CD4-positive, alpha-beta T cell treated with Interleukin-17A for 1 hour (primary cell): Measurements from ENCODE around the gene TRABD2B.

ENCODE experiments used
- DNase-seq: peaks from one replicate; pipeline ENCODE4 v3.0.0-alpha.2; 2020

Gene TRABD2B

GRCh38 chr1:47991187-47991586 lies 6.0 kb downstream of the TRABD2B start:
- no peak for DNase-seq

DNA sequence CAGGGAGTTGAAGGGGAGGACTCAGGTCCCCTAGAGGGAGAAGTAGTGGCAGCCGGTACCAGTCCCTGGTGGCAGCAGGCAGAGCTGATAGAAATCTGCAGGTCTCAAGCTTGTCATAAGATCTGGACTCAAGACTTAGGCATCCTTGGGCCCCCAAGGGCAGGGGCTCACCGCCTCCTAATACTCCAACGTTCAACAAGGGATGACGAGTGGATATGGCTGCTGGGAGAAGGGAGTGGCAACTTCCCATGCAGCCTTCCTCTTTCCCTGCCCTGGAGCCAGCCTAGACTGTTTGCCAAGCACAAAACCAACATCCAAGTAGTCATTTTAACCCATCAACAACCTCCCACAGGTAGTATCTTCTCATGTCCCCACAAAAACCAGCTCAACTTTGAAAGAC lies 6.9 kb downstream of the TRABD2B start:
- no peak for DNase-seq

DNA sequence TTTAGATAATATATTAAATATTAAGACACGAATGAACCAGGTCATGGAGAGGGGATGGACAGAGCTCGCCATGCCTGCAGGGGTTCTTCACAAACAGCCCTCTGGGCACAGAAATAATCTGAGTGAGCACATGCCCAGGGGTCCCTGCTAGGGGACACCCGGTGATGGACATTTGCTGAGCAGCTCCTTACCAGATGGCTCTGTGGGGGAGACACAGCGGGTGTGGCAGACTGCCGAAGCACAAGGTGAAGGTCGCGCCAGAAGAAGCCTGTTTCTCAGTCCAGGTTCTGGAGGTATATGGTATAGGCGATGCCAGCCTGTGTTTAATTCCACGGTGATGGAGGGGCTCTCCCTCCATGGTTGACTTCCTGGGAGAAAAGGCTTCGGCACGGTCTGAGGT lies 9.6 kb downstream of the TRABD2B start:
- no peak for DNase-seq

DNA sequence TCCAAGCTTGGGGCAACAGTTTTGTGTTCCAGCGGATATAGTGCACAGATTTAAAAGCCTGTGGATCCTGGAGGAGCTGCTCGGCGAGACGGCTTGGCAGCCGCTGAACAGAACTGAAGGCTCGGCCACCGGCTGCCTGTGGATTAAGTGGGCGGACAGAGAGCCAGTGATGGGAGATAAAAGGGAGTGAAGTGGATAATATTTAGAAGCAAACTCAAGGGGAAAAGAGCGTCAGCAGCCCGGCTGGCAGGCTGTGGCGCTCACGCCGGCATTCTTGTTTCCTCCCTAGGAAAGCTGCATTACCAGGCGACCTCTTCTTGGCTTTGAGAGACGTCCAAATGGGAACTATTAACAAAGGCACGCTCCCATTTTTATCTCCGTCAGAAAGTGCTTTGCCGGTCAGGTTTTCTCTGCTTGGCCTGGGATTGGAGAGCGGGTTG lies 10.4 kb downstream of the TRABD2B start:
- no peak for DNase-seq

DNA sequence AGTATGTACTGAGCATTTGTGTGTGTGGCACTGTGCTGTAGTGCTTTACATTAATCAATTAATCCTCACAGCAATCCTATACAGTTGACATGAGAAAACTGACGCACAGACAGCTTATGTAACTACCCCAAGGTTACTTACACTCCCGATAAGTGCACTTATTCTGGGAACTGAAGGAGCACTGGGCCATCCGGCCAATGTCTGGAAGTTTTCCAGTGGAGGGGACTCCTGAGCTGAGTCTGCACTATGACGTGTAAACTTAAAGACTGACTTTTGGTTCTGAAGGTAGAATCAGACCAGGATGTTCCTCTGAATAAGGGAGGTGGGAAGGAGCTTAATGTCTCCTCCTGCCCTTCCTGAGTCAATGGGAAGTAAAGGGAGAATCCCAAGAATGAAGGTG lies 12.2 kb downstream of the TRABD2B start:
- no peak for DNase-seq

DNA sequence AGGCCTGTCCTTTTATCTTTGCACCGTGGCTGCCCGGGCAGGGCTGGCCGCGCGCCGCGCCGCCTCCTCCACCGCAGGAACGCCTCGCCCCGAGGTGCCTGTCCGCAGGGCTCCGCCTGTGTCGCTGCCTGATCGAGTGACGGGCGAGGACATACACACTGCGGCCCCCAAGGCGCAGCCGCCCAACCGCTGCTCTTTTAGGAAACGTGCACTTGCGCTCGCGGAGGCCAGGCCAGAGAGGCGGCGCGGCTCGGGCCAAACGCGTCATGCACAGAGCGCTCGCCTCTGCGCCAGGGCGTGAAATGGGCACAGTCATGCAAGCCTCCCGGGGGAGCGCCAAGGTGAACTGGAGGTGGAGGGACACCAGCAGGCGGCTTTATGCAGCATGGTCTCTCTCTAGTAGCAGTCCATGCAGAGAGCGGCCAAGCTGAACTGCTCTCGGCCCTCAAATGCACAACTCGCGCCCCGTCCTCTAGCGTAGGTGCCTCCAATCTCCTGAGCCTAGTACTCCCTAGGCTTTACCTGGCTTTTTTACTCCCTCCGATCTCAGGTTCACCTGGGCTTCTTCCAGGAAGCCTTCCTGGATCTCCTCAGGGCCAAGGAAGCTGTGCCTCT lies 12.9 kb downstream of the TRABD2B start:
- DNase-seq: no peak

GRCh38 chr1:47983691-47984090 lies 13.5 kb downstream of the TRABD2B start:
- DNase-seq: no peak

- DNase-seq: no peak
Observed at GRCh38 chr1:47981667-47982350, 15.4 kb downstream of the TRABD2B start.

DNA sequence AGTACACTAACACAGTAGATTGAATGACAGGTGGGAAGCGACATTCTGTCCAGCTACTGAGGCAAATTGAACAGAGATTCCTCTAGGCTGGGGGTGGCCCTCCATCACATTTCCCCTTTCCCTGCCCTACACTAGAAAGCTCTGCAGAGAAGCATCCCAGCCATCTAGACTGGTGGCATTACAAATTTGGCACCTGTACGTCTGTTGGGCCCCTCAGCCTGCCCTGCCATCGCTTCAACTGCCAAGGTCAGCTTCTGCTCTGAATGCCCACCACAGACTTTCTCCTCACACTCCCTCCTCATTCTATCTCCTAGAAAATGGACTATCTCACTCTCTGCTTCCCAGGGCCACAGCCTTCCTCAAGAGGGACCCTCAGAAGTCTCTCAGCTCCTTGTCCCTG lies 16.7 kb downstream of the TRABD2B start:
- DNase-seq: no peak

GRCh38 chr1:47979724-47980123 lies 17.5 kb downstream of the TRABD2B start:
- no peak for DNase-seq

GRCh38 chr1:47978486-47978885 lies 18.7 kb downstream of the TRABD2B start:
- DNase-seq: no peak

GRCh38 chr1:47976728-47977127 lies 20.5 kb downstream of the TRABD2B start:
- no peak for DNase-seq

DNA sequence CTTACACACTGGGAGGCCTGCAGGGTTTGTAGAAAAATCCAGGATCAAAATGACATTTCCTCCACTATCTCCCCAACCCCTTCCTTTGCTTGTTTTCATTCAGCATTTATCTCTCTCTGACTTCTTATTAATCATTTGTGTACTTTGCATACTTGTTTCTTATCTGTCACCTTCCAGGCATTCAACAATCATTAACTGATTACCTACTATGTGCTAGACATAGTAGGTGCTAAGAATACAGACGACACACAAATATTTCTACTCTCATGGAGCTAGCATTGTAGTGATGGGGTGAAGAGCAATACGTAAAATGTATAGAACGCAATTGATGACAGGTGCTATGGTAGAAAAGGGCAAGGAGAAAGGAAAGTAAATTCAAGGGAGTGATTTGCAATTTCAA lies 20.9 kb downstream of the TRABD2B start:
- no peak for DNase-seq

DNA sequence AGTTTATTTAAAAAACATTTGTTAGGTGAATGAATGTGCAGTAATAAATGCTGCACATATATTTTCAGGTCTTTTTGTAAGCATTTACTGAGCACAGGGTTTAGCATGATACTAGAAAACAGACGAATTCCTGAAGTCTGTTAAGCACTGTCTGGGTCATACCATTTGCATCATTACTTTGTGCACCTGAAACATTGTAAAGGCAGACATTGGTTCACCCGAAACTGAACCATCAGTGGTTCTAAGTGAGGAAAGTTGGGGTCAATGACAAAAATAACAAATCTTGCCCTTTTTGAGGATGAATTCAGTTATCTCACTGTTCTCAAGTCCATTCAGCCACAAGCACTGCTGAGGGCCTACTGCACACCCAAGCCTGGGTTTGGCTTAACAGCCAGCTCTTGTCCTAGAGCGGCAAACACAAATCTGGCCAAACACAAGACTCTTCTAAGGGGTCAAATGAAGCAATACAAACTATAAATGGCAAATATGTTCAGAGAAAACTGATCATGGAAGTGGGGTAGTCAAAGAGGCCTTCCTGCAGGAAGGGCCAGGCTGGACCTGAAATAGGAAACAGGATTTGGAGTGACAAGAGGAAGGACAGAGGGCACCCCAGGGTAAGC lies 21.8 kb downstream of the TRABD2B start:
- no peak for DNase-seq

DNA sequence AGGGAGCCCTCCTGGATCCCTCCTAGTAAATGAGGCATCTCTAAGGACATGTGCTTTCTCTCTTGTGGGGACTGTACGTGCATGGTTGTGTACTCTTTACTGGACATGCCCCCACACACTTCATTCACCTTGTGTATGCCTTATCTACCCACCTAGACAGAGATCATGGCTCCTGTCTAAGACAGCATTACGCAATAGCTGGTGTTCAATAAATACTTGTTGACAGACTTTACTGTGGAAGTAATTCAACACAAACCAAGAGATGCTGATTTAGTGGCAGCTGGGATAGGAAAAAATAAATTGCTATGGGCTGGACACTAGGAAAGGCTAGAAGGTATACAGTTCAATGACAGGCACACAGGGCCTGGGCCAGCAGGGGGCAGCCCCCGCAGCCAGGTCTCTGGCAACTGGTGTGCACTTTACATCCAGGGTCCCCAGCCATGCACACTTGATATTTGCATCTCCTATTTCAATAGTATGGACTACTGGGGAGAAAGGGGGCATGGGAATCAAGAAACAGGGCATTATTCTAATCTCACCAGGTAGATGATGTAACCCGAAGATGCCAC lies 24.2 kb downstream of the TRABD2B start:
- no peak for DNase-seq

DNA sequence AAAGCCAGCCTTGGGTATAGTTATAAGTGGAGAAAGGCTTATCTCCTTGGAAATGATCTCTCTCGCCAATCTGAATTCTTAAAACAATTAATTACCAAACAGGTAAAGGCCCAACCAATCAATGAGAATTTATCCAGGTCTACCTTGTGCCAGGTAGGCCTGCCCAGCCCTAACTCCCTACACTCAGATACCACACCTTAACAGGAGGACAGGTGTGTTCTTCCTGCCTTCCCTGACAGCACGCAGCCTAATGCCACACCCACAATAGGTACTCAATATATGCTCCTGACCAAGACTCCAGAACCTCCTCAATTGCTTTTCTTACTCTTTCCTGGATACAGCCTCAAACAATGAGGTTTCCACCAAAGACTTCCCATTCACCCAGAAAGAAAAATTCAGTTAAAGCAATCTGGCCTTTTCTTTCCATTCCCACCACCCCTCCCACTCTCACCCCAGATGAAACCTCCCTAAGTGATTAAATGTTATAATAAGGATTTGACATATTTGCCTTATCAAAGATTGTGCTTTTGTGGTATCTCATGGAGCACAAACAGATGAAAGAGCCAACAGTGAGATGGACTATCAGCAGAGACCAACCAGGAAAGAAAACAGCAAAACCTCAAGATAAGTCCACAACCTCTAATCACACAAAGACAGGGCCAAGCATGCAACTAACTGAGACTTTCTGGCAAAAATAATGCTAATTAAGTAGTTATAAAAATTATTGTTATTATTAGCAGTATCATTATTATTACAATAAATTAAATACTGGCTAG lies 25.6 kb downstream of the TRABD2B start:
- no peak for DNase-seq

DNA sequence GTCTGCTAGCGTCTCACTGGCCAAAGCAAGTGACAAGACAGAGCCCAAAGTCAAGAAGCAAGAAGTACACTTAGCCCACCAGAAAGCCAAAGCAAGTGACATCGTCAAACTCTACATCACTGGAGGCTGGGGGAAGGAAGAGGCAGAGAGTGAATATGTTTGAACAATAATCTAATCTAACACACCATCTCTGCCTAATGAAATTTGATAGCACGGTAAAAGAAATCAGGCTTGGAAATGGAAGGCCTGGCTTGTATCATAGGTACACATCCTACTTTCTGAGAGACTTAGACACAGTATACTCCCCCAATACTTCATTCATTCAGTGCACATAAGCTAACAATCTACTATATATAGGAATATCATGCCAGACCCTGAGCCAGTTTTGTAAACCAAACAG lies 26.3 kb downstream of the TRABD2B start:
- no peak for DNase-seq

DNA sequence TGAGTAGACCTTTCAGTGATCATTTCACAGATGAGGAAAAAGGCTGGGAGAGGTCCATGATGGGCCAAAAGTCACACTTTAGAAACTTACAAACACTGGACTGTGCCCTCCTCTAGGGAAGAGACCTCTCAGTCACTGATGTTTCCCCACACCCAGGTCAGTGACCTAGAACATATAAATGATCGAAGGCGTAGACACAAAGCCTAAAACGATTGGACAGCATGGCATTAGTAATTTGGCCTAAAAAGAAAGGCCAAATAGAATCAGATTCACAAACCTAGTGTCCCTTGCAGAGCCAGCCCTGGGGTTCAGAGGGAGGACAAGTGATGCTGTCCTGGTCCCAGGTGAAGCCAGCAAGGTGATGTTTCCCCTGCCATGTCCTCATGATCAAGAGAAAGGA lies 27.7 kb downstream of the TRABD2B start:
- no peak for DNase-seq

DNA sequence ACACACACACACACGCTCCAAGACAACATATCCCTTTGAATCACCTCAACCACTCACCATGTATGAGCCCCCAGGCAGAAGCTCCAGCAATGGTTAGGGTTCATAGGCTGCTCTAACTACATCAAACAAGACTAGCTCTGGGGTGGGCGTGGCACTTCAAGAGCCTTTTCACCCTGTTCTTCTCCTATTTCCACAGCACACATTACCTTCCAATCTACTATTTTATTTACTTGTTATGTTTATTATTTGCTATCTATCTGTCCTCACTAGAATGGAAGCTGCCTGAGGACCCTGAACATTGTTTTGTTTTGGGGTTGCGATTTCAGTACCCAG lies 28.7 kb downstream of the TRABD2B start:
- no peak for DNase-seq

DNA sequence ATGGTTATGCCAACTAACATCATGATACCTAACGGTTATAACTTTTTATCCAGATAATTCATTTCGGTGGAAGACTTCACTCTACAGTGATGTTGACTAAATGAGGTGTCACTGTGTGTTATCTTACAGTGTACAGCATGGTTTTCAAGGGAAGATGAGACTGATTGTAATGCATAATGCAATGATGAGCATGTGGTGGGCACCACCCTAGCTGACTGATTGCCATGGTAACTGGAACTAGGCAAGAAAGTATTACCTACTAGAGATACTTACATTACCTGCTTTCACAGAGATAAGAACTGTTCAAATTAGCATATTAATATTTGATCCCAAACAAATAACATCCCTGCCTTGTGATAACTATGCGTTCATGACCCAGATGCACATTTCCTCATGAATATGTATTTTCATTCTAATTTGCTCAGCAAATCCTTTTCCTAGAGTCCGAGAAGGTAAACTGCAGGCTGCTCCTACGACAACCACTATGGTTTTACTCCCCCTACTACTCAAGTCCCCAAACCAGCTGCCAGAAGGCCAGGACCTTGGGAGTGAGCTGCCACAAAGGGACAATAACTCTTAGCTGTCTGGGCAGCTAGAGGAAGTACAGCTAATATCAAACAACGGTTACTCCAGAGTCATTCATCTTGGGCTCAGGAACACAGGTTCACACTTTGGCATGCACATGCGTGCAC lies 29.2 kb downstream of the TRABD2B start:
- DNase-seq: no peak

DNA sequence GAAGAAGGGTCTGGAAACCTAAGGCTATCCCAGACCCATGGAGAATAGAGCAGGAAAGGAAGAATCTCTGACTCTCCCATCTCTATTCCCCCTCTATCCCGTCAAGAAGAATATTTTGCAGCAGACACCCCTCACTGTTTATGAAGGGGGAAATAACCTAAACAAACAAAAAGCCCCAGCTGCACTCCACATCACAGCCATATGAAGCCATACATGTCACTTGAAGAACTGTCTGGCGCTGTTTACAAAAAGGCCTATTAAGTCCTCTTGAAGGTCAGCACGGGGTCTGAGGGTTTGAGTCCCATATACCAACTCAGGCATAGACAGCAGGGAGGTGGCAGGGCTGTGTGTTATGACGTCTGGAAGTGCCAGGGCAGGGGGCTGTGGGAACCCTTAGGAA lies 31.4 kb downstream of the TRABD2B start:
- DNase-seq: no peak

DNA sequence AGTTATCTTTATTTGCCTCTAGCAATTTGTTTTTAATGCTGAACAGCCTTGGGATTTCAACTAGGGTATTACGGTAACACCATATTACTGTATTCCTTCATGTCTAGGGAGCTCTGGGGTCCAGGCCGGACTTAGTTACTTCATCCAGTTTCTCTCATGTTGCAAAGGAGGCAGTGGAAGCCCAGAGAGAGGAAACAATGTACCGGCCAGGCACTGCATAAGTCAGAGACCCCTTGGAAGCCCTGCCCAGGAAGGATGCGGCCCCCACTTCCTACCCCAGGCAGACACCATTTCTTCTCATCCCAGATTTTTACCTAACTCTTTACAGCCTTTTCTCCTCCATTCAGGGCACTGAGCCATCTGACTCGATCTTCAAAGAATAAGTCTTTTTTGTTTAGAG lies 32.5 kb downstream of the TRABD2B start:
- no peak for DNase-seq
